ENCODE data around the gene LRRC1. TPM values are rescaled to one million over a fixed set of nuclear protein-coding genes. Genes with fewer than 3 reads are reported as not detected.

LRRC1 gene
- total and polyA plus RNA-seq, 2 donors (not counting 3 experiments of a cell fraction or from before 2014, with no cell fraction given): 5.6 to 11.7 TPM

DNA sequence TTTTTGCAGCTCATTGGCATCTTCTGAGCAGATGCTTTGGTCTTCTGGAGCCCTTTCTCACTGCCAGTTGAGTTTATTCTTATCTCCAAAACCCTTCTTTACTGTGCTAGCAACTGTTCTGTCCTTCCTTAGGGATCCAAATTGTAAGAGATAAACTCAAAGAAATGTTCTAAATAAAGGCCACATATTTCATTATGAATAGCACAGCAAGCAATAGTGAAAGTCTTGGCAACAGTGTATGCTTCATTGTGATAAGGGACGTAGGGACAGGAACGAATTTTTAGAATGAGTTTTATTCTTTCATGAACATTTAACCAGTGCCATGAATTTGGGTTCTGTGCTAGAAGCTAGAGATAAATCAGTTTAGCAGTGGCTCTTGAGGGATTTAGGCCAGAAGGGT lies 61.1 kb downstream of the LRRC1 start:
- Histone ChIP-seq H3K79me2 (ENCODE audit: control insufficient read depth, insufficient read depth, low read length) (peaks cover 1% of the 10 kb centered on the region), H2AFZ (ENCODE audit: low read depth, low read length) (no peak overlapping the region), H3K4me3 (replicated peaks in 1 of 3; ENCODE audit: insufficient read depth in 1 of 3, low read depth in 1 of 3, low read length in 3 of 3) (no peak overlapping the region), H3K27ac (ENCODE audit: insufficient read depth, low read depth, low read length) (no peak overlapping the region), H3K36me3 (ENCODE audit: control insufficient read depth in 2 of 2, extremely low read depth in 1 of 2, insufficient read depth in 2 of 2, low read length in 2 of 2) (no peaks in the 10 kb centered on the region), H4K20me1 (replicated peaks; ENCODE audit: control insufficient read depth, extremely low read depth, insufficient read depth, low read length) (peaks cover 2% of the 10 kb centered on the region), H3K9me3 (replicated peaks; ENCODE audit: control insufficient read depth, insufficient read depth, low read length) (no peaks in the 10 kb centered on the region), H3K4me1 (ENCODE audit: control insufficient read depth, extremely low read depth, insufficient read depth, low read length) (peaks cover 30% of the 10 kb centered on the region), H3K27me3 (ENCODE audit: control insufficient read depth in 2 of 2, insufficient read depth in 2 of 2, low read length in 2 of 2) (no peaks in the 10 kb centered on the region), H3K9ac (replicated peaks; ENCODE audit: extremely low read depth, insufficient read depth, low read length) (no peak overlapping the region), H3K9me1 (replicated peaks; ENCODE audit: control insufficient read depth, extremely low read depth, insufficient read depth, low read length) (no peaks in the 10 kb centered on the region), H3K4me2 (ENCODE audit: insufficient read depth, low read length) (no peak overlapping the region)
- CTCF ChIA-PET: interaction anchor here (2.2 kb wide), 1 partner anchor 100 kb away, joined by 14 read pairs; no protein-coding TSS in a partner anchor
- TF ChIP-seq FOS (IDR thresholded peaks at IDR 0.05; ENCODE audit: borderline replicate concordance, insufficient read depth, low read length) (no peak), POLR2AphosphoS5 (IDR thresholded peaks at IDR 0.05; ENCODE audit: insufficient read depth, low read depth, low read length) (no peak), POLR2A (IDR thresholded peaks at IDR 0.05; ENCODE audit: low read depth, low read length) (no peak), GATA2 (IDR thresholded peaks at IDR 0.05; ENCODE audit: insufficient read depth, insufficient read length, low read depth, low read length) (no peak), EZH2 (IDR thresholded peaks at IDR 0.05; ENCODE audit: borderline replicate concordance, low read depth, low read length, severe bottlenecking) (no peak), MYC (IDR thresholded peaks at IDR 0.05; ENCODE audit: low read depth, low read length) (no peak), JUN (IDR thresholded peaks at IDR 0.05; ENCODE audit: borderline replicate concordance, insufficient read depth, insufficient read length, low read depth) (no peak)
- TF ChIP-seq, protein P1, sequence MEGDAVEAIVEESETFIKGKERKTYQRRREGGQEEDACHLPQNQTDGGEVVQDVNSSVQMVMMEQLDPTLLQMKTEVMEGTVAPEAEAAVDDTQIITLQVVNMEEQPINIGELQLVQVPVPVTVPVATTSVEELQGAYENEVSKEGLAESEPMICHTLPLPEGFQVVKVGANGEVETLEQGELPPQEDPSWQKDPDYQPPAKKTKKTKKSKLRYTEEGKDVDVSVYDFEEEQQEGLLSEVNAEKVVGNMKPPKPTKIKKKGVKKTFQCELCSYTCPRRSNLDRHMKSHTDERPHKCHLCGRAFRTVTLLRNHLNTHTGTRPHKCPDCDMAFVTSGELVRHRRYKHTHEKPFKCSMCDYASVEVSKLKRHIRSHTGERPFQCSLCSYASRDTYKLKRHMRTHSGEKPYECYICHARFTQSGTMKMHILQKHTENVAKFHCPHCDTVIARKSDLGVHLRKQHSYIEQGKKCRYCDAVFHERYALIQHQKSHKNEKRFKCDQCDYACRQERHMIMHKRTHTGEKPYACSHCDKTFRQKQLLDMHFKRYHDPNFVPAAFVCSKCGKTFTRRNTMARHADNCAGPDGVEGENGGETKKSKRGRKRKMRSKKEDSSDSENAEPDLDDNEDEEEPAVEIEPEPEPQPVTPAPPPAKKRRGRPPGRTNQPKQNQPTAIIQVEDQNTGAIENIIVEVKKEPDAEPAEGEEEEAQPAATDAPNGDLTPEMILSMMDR (IDR thresholded peaks at IDR 0.05; ENCODE audit: extremely low read depth in 1 of 2, insufficient read depth in 1 of 2, low read depth in 1 of 2, low read length in 2 of 2): no peak
- TF ChIP-seq, protein P2, sequence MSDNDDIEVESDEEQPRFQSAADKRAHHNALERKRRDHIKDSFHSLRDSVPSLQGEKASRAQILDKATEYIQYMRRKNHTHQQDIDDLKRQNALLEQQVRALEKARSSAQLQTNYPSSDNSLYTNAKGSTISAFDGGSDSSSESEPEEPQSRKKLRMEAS (IDR thresholded peaks at IDR 0.05; ENCODE audit: insufficient read depth, insufficient read length): no peak
- POLR2A ChIA-PET: no interaction called here
- dilution Hi-C loops (cut with MboI; ENCODE audit: extremely low pct_ligation_motif_present, low sequenced_read_pairs) (no loop called here), intact Hi-C loops (cut with micrococcal nuclease) (loop anchor here (2.0 to 5.0 kb wide), 2 partner anchors 73 to 124 kb away; no protein-coding TSS in a partner anchor)
- FAIRE-seq (no peak), DNase-seq (ENCODE audit: low read depth, low spot score) (no peak)
- no TSS peak for BruUV-seq (replicated peaks)
